GM12878 (cell line): ENCODE measurements around the gene ANTXR2. TPM values are rescaled to one million over a fixed set of nuclear protein-coding genes. Genes with fewer than 3 reads are reported as not detected.

ENCODE experiments used
- ATAC-seq: fragments of 200-7000 bp; cut with Tn5 transposase; 3 replicates; pipeline ENCODE4 v1.9.1; 2020; ENCODE audit warnings: mild to moderate bottlenecking, moderate library complexity
- BruUV-seq: library from RNA; stranded (reverse); fragments of 400-500 nt; replicated peaks from 2 replicates; lab custom pipeline; 2021; lab: Mats Ljungman, UMichigan
- CTCF ChIA-PET: fragments of 300-600 bp; sonication (Branson Sonifier 250); formaldehyde crosslinking; extraction: SDS; loops from one replicate; lab custom pipeline; 2021; ENCODE audit warnings: inconsistent platforms; lab: Yijun Ruan, JAX
- POLR2A ChIA-PET: fragments of 350-600 bp; formaldehyde crosslinking; extraction: SDS; loops from one replicate; lab custom pipeline; 2021; ENCODE audit warnings: inconsistent platforms; lab: Charles Lee
- RAD21 ChIA-PET: fragments of 300-600 bp; sonication (Branson Sonifier 250); formaldehyde crosslinking; loops from one replicate; lab custom pipeline; 2023; ENCODE audit warnings: antibody characterized with exemption; ENCODE audit not compliant: unreplicated experiment; lab: Charles Lee
- SMC1A ChIA-PET: fragments of 300-600 bp; sonication (Branson Sonifier 250); formaldehyde crosslinking; loops from one replicate; lab custom pipeline; 2023; ENCODE audit not compliant: unreplicated experiment, uncharacterized antibody; lab: Charles Lee
- DNase-seq: peaks from one replicate; pipeline ENCODE4 v3.0.0-alpha.2; 2011; ENCODE audit warnings: low read depth, low spot score
- FAIRE-seq: peaks from 3 replicates; lab custom pipeline; 2011; peaks lifted over from hg19 to GRCh38; lab: Jason Lieb, UNC
- H2AFZ ChIP-seq: 2 replicates; pipeline ENCODE4 v1.6.0; 2011; ENCODE audit warnings: low read depth, low read length, control low read depth; ENCODE audit not compliant: control insufficient read depth
- H3K27ac ChIP-seq: 2 replicates; pipeline ENCODE4 v1.5.1; 2011; ENCODE audit warnings: control low read depth; ENCODE audit not compliant: control insufficient read depth, insufficient read depth
- H3K27me3 ChIP-seq, 2 experiments: replicated peaks in 1 of 2; 2 replicates each; pipeline versions ENCODE4 v1.6.0 to v1.6.1; 2011; ENCODE audit warnings: low read length in 1 of 2; ENCODE audit not compliant: control insufficient read depth in 2 of 2, insufficient read depth in 2 of 2
- H3K36me3 ChIP-seq, 2 experiments: 2 replicates each; pipeline ENCODE4 v1.5.1; 2011; ENCODE audit warnings: low read length in 1 of 2; ENCODE audit not compliant: control insufficient read depth in 2 of 2, insufficient read depth in 2 of 2
- H3K4me1 ChIP-seq: 2 replicates; pipeline ENCODE4 v1.6.1; 2011; ENCODE audit warnings: mild to moderate bottlenecking, low read length, moderate library complexity, mixed read lengths; ENCODE audit not compliant: control insufficient read depth, insufficient read depth
- H3K4me2 ChIP-seq: 2 replicates; pipeline ENCODE4 v1.6.0; 2011; ENCODE audit warnings: control low read depth; ENCODE audit not compliant: control insufficient read depth, insufficient read depth
- H3K4me3 ChIP-seq: fragments of 200-600 bp; sonication (generic); 2 replicates; pipeline ENCODE4 v1.5.1; 2016
- H3K79me2 ChIP-seq: 2 replicates; pipeline ENCODE4 v1.6.0; 2011; ENCODE audit warnings: low read length; ENCODE audit not compliant: control insufficient read depth, insufficient read depth
- H3K9ac ChIP-seq: 2 replicates; pipeline ENCODE4 v1.8.0; 2011; ENCODE audit warnings: low read length, control low read depth, mixed read lengths; ENCODE audit not compliant: control insufficient read depth, insufficient read depth
- H3K9me3 ChIP-seq: replicated peaks from 3 replicates; pipeline ENCODE4 v1.5.1; 2011; ENCODE audit warnings: mild to moderate bottlenecking, low read length; ENCODE audit not compliant: control insufficient read depth, insufficient read depth
- H4K20me1 ChIP-seq: 2 replicates; pipeline ENCODE4 v1.6.0; 2011; ENCODE audit not compliant: control insufficient read depth, insufficient read depth
- BRCA1 ChIP-seq: IDR thresholded peaks from 2 replicates; pipeline ENCODE4 v1.6.1; 2011; ENCODE audit warnings: low read depth, low read length, improper control_type of control experiment
- CHD1 ChIP-seq: IDR thresholded peaks from 2 replicates; pipeline ENCODE4 v1.6.1; 2012; ENCODE audit warnings: low read depth, low read length, improper control_type of control experiment
- CREM ChIP-seq: IDR thresholded peaks from 2 replicates; pipeline ENCODE4 v1.6.1; 2014; ENCODE audit warnings: antibody characterized with exemption, low read depth
- LARP7 ChIP-seq: fragments of 450-650 bp; IDR thresholded peaks from 2 replicates; pipeline ENCODE4 v1.6.1; 2017; ENCODE audit warnings: mild to moderate bottlenecking
- SREBF1 ChIP-seq: IDR thresholded peaks from 2 replicates; pipeline ENCODE4 v1.6.1; 2012; ENCODE audit warnings: mild to moderate bottlenecking, low read length
- WRNIP1 ChIP-seq: IDR thresholded peaks from 2 replicates; pipeline ENCODE4 v1.6.1; 2011; ENCODE audit warnings: low read depth, low read length, improper control_type of control experiment, borderline replicate concordance
- WGBS: methylation state at CpG from one replicate; pipeline ENCODE4 v1.1.6; 2016; ENCODE audit warnings: low lambda C conversion rate; ENCODE audit not compliant: insufficient replicate concordance, insufficient coverage; ENCODE audit errors: missing lambda C conversion rate; 5-methylcytosine and 5-hydroxymethylcytosine counted together
- in situ Hi-C: fragments of 300-500 bp; cut with MboI; formaldehyde crosslinking; loops from 9 replicates; pipeline ENCODE4 v1.14.3; 2018; ENCODE audit warnings: mixed read lengths
- intact Hi-C: fragments of 100-400 bp; cut with micrococcal nuclease; formaldehyde crosslinking; loops from one replicate; pipeline ENCODE4 v1.14.2; 2022; ENCODE audit not compliant: unreplicated experiment
- polyA plus RNA-seq, 11 experiments: library from polyadenylated mRNA; depleted of rRNA in 4 of 11; unstranded in 6 of 11; stranded (reverse) in 5 of 11; fragments of >200 nt; fragmentation: Nextera tagmentation in 4 of 11; fragmentation: Illumina TruSeq in 1 of 11; extraction: Ambion mirVana in 4 of 11; extraction: Trizol in 1 of 11; gene quantifications; 1 replicate in 1 of 11; 2 replicates in 10 of 11; pipeline versions ENCODE4 v1.2.1 to v1.2.3, GENCODE V29; 2011 to 2016; ENCODE audit warnings: inconsistent platforms in 2 of 11, missing spikeins in 2 of 11, low read depth in 1 of 11
- total RNA-seq, 4 experiments: library from RNA; depleted of rRNA in 3 of 4; stranded (reverse); fragments of >200 nt in 3 of 4; fragmentation: Illumina TruSeq in 1 of 4; extraction: Trizol in 1 of 4; gene quantifications; 2 replicates each; pipeline versions ENCODE4 v1.2.1 to v1.2.3, GENCODE V29; 2013 to 2021
- TF ChIP-seq, protein P1 (sequence below): IDR thresholded peaks from 2 replicates; pipeline ENCODE4 v1.6.1; 2012; ENCODE audit warnings: mild to moderate bottlenecking, low read depth, low read length
- TF ChIP-seq, protein P2 (sequence below): IDR thresholded peaks from 2 replicates; pipeline ENCODE4 v1.6.1; 2011; ENCODE audit warnings: mild to moderate bottlenecking, low read depth, low read length, moderate library complexity; ENCODE audit not compliant: insufficient replicate concordance

ANTXR2 gene
- total and polyA plus RNA-seq, 10 of the 15 experiments (the other 5 are each of a cell fraction or from before 2014, with no cell fraction given): 1.4 to 8.9 (median 5.7) TPM

DNA sequence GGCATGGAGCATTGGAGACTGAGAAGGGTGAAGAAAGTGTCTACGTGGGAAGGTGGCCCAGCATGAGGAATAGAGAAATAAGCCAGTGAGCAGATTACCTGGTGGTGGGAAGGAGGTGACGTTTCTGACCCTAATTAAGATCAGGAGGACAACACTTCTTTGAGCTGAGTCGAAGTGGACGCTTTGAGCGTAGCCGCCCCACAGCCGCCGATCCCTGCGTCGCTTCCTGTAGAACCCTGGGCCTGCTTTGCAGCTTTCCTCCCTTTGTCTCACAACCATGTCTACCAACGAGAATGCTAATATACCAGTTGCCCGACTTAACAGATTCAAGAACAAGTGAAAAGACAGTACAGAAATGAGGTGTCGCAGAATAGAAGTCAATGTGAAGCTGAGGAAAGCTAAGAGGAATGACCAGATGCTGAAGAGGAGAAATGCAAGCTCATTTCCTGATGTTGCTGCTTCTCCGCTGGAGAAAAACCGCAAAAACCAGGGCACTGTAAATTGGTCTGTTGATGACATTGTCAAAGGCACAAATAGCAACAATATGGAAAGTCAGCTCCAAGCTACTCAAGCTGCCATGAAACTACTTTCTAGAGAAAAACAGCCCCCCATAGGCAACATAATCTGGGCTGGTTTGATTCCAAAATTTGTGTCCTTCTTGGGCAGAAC, 6.4 kb upstream of the ANTXR2 start:
- no peak overlapping the region for H3K4me3 ChIP-seq
- H3K9me3 ChIP-seq: no peaks in the 10 kb centered on the region; the same call in 2 of the 3 replicates
- DNase-seq (no peak), ATAC-seq (no peak), FAIRE-seq (no peak)
- H3K36me3 ChIP-seq: no peaks in the 10 kb centered on the region
- RAD21 ChIA-PET: no interaction called here
- CTCF ChIA-PET: interaction anchor here (1.2 kb wide), 2 partner anchors 14 to 52 kb away, joined by 3 read pairs; no protein-coding TSS in a partner anchor
- H3K27me3 ChIP-seq: no peaks in the 10 kb centered on the region; a peak in 3 of 4 replicates
- WGBS: 75% methylated on average over 15 of the region's 15 CpGs
- intact Hi-C loops: no loop called here
- no peaks in the 10 kb centered on the region for H4K20me1 ChIP-seq
- no peaks in the 10 kb centered on the region for H3K79me2 ChIP-seq
- H3K4me2 ChIP-seq: no peak overlapping the region
- no peak overlapping the region for H3K27ac ChIP-seq
- H2AFZ ChIP-seq: no peak overlapping the region
- H3K4me1 ChIP-seq: peaks cover 21% of the 10 kb centered on the region; the same call in 1 of the 2 replicates
- SMC1A ChIA-PET: interaction anchor here (1.0 kb wide), 2 partner anchors 15 to 1279 kb away, joined by 3 read pairs; no protein-coding TSS in a partner anchor
- BruUV-seq: no TSS peak
- H3K9ac ChIP-seq: no peak overlapping the region
- POLR2A ChIA-PET: no interaction called here
- TF ChIP-seq CREM: no peak
- in situ Hi-C loops: no loop called here

DNA sequence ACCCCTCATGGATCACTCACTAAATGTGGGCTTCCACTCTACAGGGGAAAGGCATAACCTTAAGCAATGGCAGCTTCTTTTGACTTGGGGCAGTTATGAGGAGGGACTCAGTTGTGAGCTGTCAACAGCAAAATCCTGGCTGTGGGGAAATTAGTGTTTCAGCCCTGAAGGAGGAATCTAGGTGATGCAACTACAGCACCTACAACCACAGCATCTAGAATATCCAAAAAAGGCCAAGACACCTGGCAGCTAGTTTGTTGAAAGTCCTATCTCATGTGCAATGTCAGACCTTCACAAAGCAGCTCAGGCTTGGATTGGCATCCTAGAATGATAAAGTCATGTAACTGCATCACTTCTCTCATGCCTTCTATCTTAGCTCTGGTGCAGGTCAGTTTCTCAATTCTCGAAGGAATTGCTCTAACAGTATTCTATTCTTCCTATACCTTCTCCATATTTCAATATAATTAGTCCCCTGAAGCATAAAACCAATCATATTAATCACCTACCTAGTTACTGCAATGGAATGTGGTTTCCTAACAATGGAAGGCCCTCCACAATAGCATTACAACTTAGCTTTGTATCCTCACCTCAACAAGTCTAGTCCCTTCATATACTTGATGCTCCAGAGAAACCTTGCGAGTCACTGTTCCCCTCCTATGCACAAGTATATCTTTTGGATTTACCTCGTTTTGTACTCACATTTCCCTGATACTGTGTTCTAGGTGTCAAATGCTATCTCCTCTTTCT, 5.5 kb upstream of the ANTXR2 start:
- H3K4me2 ChIP-seq: no peak overlapping the region
- intact Hi-C loops: no loop called here
- BruUV-seq: no TSS peak
- TF ChIP-seq, protein P1, sequence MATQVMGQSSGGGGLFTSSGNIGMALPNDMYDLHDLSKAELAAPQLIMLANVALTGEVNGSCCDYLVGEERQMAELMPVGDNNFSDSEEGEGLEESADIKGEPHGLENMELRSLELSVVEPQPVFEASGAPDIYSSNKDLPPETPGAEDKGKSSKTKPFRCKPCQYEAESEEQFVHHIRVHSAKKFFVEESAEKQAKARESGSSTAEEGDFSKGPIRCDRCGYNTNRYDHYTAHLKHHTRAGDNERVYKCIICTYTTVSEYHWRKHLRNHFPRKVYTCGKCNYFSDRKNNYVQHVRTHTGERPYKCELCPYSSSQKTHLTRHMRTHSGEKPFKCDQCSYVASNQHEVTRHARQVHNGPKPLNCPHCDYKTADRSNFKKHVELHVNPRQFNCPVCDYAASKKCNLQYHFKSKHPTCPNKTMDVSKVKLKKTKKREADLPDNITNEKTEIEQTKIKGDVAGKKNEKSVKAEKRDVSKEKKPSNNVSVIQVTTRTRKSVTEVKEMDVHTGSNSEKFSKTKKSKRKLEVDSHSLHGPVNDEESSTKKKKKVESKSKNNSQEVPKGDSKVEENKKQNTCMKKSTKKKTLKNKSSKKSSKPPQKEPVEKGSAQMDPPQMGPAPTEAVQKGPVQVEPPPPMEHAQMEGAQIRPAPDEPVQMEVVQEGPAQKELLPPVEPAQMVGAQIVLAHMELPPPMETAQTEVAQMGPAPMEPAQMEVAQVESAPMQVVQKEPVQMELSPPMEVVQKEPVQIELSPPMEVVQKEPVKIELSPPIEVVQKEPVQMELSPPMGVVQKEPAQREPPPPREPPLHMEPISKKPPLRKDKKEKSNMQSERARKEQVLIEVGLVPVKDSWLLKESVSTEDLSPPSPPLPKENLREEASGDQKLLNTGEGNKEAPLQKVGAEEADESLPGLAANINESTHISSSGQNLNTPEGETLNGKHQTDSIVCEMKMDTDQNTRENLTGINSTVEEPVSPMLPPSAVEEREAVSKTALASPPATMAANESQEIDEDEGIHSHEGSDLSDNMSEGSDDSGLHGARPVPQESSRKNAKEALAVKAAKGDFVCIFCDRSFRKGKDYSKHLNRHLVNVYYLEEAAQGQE: no peak
- no peak for TF ChIP-seq SREBF1
- no peak for TF ChIP-seq LARP7
- TF ChIP-seq, protein P2, sequence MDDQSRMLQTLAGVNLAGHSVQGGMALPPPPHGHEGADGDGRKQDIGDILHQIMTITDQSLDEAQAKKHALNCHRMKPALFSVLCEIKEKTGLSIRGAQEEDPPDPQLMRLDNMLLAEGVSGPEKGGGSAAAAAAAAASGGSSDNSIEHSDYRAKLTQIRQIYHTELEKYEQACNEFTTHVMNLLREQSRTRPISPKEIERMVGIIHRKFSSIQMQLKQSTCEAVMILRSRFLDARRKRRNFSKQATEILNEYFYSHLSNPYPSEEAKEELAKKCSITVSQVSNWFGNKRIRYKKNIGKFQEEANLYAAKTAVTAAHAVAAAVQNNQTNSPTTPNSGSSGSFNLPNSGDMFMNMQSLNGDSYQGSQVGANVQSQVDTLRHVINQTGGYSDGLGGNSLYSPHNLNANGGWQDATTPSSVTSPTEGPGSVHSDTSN: no peak
- no peak for TF ChIP-seq BRCA1
- TF ChIP-seq CHD1: no peak
- no peak for TF ChIP-seq WRNIP1

More for the DNA sequence above, 5.5 kb upstream of the ANTXR2 start:
- Histone ChIP-seq H3K79me2 (no peaks in the 10 kb centered on the region), H3K4me1 (peaks cover 29% of the 10 kb centered on the region; the same call in 1 of the 2 replicates), H3K9me3 (no peaks in the 10 kb centered on the region; the same call in 2 of the 3 replicates), H2AFZ (no peak overlapping the region), H3K27ac (no peak overlapping the region), H3K4me3 (no peak overlapping the region), H3K9ac (no peak overlapping the region), H3K27me3 (no peaks in the 10 kb centered on the region; a peak in 3 of 4 replicates), H3K36me3 (no peaks in the 10 kb centered on the region), H4K20me1 (no peaks in the 10 kb centered on the region)
- SMC1A ChIA-PET: interaction anchor here (0.9 to 2.4 kb wide), 4 partner anchors 12 to 1278 kb away, joined by 3 to 6 read pairs (median 4); no protein-coding TSS in a partner anchor
- FAIRE-seq (no peak), DNase-seq (no peak), ATAC-seq (no peak)
- POLR2A ChIA-PET: no interaction called here
- CTCF ChIA-PET: interaction anchor here (0.7 to 1.2 kb wide), 4 partner anchors 15 to 53 kb away, joined by 3 read pairs; no protein-coding TSS in a partner anchor
- in situ Hi-C loops: no loop called here
- RAD21 ChIA-PET: no interaction called here
- 49% methylated on average over 3 of the region's 3 CpGs for WGBS
